PFSK-1 (cell line): ENCODE measurements around the gene RNF19B.

ENCODE experiments used
- FOXP2 ChIP-seq: optimal IDR thresholded peaks from 2 replicates; pipeline ENCODE3; 2011; ENCODE audit warnings: borderline replicate concordance, control low read depth, inconsistent platforms; ENCODE audit not compliant: insufficient read depth; ENCODE audit errors: extremely low read length, extremely low read depth
- POLR2AphosphoS5 ChIP-seq: IDR thresholded peaks from 2 replicates; pipeline ENCODE4 v1.6.1; 2012; ENCODE audit warnings: low read depth, mild to moderate bottlenecking, control low read depth, low read length, moderate library complexity
- REST ChIP-seq, 2 experiments: IDR thresholded peaks; 2 replicates each; pipeline versions ENCODE4 v1.6.1 to v1.8.0; 2011 to 2012; ENCODE audit warnings: low read depth in 2 of 2, low read length in 2 of 2, control low read depth in 1 of 2, inconsistent platforms in 1 of 2, mild to moderate bottlenecking in 1 of 2, moderate library complexity in 1 of 2; ENCODE audit not compliant: insufficient read depth in 1 of 2
- SIN3A ChIP-seq: IDR thresholded peaks from 2 replicates; pipeline ENCODE4 v1.6.1; 2012; ENCODE audit warnings: mild to moderate bottlenecking, low read length, moderate library complexity, borderline replicate concordance; ENCODE audit not compliant: insufficient read depth
- TAF1 ChIP-seq: IDR thresholded peaks from 2 replicates; pipeline ENCODE4 v1.6.1; 2012; ENCODE audit warnings: low read length, control low read depth, borderline replicate concordance; ENCODE audit not compliant: insufficient read depth

DNA sequence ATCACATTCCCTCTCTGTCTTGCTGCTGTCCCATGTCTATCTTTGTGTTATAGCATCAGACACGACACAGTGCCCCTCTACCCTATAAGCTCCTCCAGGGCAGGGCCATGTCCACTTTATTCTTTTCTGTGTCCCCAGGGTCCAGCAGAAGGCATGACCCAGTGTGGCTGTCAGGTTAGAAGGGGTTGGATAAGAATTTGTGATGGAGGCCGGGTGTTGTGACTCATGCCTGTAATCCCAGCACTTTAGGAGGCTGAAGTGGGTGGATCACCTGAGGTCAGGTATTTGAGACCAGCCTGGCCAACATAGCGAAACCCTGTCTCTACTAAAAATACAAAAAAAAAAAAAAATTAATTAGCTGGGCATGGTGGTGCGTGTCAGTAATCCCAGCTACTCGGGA is 26.3 kb upstream of the RNF19B start:
- TF ChIP-seq TAF1: no peak
- no peak for TF ChIP-seq POLR2AphosphoS5
- no peak for TF ChIP-seq REST (IDR thresholded peaks at IDR 0.05; ENCODE audit: insufficient read depth in 1 of 2, low read depth in 2 of 2, low read length in 2 of 2)
- no peak for TF ChIP-seq SIN3A
- TF ChIP-seq FOXP2: no peak
